Measurements from ENCODE around the gene RNASE11.
"Not testable (repeated sequence)": the region's sequence is repeated elsewhere in the genome, so short reads cannot be mapped to it uniquely, and the experiment has no call there.

The RNASE11 gene

DNA sequence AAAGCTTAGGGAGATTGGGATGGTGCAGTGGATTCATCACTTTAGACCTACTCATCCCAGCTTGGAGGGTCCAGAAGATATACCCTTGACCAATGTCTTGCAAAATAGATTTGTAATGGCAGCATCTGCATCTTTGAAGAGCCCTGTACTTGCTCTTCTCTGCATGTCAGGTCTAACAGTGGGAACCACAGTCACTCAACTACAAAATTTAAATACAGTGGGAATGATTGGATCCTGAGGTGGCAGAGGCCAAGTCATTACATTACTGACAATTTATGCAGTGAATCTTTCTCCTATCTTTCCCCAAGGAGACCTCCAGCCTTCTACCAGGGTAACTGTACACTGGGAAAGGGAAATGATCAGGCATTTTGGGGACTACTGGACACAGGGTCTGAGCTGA, 18.7 kb downstream of the RNASE11 start:
- no peak for DNase-seq (ENCODE audit: low spot score)
- TF ChIP-seq, protein P1, sequence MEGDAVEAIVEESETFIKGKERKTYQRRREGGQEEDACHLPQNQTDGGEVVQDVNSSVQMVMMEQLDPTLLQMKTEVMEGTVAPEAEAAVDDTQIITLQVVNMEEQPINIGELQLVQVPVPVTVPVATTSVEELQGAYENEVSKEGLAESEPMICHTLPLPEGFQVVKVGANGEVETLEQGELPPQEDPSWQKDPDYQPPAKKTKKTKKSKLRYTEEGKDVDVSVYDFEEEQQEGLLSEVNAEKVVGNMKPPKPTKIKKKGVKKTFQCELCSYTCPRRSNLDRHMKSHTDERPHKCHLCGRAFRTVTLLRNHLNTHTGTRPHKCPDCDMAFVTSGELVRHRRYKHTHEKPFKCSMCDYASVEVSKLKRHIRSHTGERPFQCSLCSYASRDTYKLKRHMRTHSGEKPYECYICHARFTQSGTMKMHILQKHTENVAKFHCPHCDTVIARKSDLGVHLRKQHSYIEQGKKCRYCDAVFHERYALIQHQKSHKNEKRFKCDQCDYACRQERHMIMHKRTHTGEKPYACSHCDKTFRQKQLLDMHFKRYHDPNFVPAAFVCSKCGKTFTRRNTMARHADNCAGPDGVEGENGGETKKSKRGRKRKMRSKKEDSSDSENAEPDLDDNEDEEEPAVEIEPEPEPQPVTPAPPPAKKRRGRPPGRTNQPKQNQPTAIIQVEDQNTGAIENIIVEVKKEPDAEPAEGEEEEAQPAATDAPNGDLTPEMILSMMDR (IDR thresholded peaks at IDR 0.05; ENCODE audit: extremely low read depth, insufficient read depth, missing control alignments) = no peak
- in situ Hi-C loops (cut with MboI; ENCODE audit: low pct_unique_long_range_greater_than_20kb, low sequenced_read_pairs, unreplicated experiment) = no loop called here

DNA sequence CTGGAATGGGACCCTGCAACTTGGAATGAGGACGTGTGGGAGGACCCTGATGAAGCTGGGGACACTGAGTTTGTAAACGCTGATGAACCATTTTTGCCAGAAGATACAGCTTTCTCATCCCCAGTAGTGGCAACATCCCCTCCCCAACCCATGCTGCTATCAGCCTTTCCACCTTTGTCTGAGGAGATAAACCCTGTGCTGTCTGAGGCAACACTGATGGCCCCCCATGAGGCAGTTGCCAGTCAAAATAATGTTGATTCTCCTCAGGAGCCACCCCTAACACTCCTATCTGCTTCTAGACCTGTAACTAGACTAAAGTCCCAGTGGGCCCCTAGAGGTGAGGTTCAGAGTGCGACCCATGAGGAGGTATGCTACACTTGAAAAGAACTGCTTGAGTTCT, 19.4 kb downstream of the RNASE11 start:
- no peak for DNase-seq (ENCODE audit: low spot score)
- TF ChIP-seq, protein P1 (IDR thresholded peaks at IDR 0.05; ENCODE audit: extremely low read depth, insufficient read depth, missing control alignments) = no peak
- in situ Hi-C loops (cut with MboI; ENCODE audit: low pct_unique_long_range_greater_than_20kb, low sequenced_read_pairs, unreplicated experiment) = no loop called here

DNA sequence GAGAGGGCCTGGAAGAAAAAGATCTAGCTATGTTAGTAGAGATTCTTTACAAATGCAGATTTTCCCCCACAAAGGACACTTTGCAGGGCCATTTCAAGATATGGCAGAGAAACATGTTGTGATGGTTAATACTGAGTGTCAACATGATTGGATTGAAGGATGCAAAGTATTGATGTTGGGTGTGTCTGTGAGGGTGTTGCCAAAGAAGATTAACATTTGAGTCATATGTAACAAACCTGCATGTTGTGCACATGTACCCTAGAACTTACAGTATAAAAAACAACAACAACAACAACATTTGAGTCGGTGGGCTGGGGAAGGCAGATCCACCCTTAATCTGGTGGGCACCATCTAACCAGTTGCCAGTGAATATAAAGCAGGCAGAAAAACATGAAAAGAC, 20.6 kb downstream of the RNASE11 start:
- in situ Hi-C loops (cut with MboI; ENCODE audit: low pct_unique_long_range_greater_than_20kb, low sequenced_read_pairs, unreplicated experiment); DNase-seq (ENCODE audit: low spot score): not testable (repeated sequence)

DNA sequence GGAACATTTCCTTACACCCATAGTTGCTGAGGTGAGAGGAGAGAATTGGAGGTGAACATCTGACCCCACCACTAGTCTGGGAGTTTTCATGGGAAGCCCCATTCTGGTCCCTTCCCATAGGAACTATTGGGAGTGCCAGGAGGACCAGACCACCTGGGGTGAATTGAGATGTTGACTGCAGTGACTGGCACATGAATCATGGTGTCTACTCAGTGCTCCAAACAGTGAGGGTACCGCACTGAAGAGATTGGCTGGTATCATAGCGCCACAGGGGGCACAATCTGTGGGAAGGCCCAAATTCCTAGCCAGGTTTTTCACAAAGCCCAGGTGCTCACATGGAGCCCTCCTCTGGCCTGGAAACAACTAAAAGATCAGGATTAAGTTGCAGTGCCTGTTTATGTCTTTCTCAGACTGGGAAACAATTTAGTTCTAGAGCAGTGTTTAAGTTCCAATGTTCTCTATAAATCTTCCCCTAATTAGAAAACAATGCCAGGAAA, 23.3 kb downstream of the RNASE11 start:
- no peak for DNase-seq (ENCODE audit: low spot score)
- TF ChIP-seq, protein P1 (IDR thresholded peaks at IDR 0.05; ENCODE audit: extremely low read depth, insufficient read depth, missing control alignments) = no peak
- in situ Hi-C loops (cut with MboI; ENCODE audit: low pct_unique_long_range_greater_than_20kb, low sequenced_read_pairs, unreplicated experiment) = no loop called here

DNA sequence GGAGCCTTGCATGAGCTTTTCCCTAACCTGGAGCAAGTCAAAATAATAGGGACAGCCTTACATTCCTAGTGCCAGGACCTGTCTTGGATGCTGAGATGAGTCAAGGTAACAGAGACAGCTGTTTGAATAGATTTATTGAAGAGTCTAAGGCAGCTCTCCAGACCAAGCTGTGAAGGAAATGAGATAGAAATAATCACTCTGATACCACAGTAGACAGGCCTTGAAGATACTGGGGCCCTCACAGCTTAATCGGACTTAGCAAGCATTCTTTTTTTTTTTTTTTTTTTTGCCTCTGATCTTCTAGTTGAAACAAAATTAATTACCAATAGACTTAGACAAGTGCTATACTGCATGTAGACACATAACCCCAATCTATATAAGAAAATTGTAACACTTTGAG, 23.8 kb downstream of the RNASE11 start:
- in situ Hi-C loops (cut with MboI; ENCODE audit: low pct_unique_long_range_greater_than_20kb, low sequenced_read_pairs, unreplicated experiment) = no loop called here
- DNase-seq (ENCODE audit: low spot score) = no peak
- TF ChIP-seq, protein P1 (IDR thresholded peaks at IDR 0.05; ENCODE audit: extremely low read depth, insufficient read depth, missing control alignments) = no peak

DNA sequence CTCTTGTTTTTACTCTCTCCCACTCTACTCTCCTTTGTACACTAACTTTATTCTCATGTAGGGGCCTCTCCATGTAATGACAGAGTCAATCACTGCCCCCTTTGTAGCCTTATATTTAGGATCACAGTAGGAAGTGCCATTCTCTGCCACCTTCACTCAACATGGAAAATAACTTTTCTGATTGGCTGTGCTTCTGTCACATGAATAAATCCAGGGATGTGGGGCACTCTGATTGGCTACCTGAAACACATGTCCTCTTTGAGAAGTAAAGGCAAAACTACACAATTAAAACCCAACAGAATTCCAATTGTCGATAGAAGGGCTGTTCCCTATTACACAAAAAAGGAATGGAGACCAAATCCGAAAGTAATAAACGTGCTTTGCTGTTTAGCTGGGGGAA, 26.8 kb downstream of the RNASE11 start, which contains the start of gene RNASE9:
RNASE9 (minus strand) TSS at position 87 of the 400 bp plus-strand sequence.
- in situ Hi-C loops (cut with MboI; ENCODE audit: low pct_unique_long_range_greater_than_20kb, low sequenced_read_pairs, unreplicated experiment) = no loop called here
- TF ChIP-seq, protein P1 (IDR thresholded peaks at IDR 0.05; ENCODE audit: extremely low read depth, insufficient read depth, missing control alignments) = no peak
- DNase-seq (ENCODE audit: low spot score) = no peak

DNA sequence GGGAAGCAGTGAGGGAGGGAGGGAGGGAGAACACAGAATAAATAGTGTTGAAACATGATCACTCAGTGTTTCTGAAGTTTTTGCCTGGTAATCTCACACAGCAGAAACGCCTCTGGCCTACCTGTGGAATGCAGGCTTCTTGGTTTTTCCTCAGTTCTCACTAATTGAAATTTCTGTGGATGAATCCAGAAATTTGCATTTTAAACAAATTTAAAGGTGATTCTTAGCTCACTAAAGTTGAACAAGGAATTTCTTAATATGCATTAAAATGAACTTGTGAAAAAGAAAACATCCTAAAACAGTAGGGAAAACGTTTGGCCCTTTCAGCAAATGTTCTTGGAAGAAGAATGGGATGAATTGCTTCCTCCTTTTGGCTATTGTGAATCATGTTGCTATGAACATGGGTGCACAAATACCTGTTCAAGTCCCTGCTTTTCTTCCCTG, 28.3 kb downstream of the RNASE11 start:
- no peak for DNase-seq (ENCODE audit: low spot score)
- TF ChIP-seq, protein P1 (IDR thresholded peaks at IDR 0.05; ENCODE audit: extremely low read depth, insufficient read depth, missing control alignments) = no peak
- in situ Hi-C loops (cut with MboI; ENCODE audit: low pct_unique_long_range_greater_than_20kb, low sequenced_read_pairs, unreplicated experiment) = no loop called here

Measured in GM13977 (cell line).